ENCODE results near the gene LYPD8. TPM values are rescaled to one million over a fixed set of nuclear protein-coding genes. Genes with fewer than 3 reads are reported as not detected.

LYPD8 gene
- total RNA-seq, 2 donors from 2014 or later = not detected

- Histone ChIP-seq H3K4me1 (ENCODE audit: control insufficient read depth, insufficient read depth, low read length) (no peaks in the 10 kb centered on the region), H3K9ac (ENCODE audit: extremely low read depth, low read length, poor library complexity, severe bottlenecking) (no peak overlapping the region), H3K27ac (ENCODE audit: low read depth, low read length) (no peak overlapping the region), H3K36me3 (ENCODE audit: control insufficient read depth, insufficient read depth, low read length) (no peaks in the 10 kb centered on the region), H3K27me3 (ENCODE audit: control insufficient read depth, insufficient read depth, low read length, poor library complexity, severe bottlenecking) (no peaks in the 10 kb centered on the region), H3K4me3 (ENCODE audit: low read length) (no peak overlapping the region), H3K9me3 (ENCODE audit: control insufficient read depth, low read length) (peaks cover 54% of the 10 kb centered on the region)
- Mint-ChIP-seq H3K4me3 (no peak overlapping the region), H3K4me1 (no peaks in the 10 kb centered on the region), H3K9me3 (peaks cover 5% of the 10 kb centered on the region), H3K27me3 (ENCODE audit: insufficient read depth) (no peaks in the 10 kb centered on the region), H3K36me3 (ENCODE audit: low read depth) (no peaks in the 10 kb centered on the region), H3K27ac (no peak overlapping the region)
- no peak for DNase-seq
- WGBS, 2 experiments (ENCODE audit: insufficient coverage in 1 of 2, insufficient read length in 1 of 2) = 76 to 83% methylated on average over 1 to 4 of the region's 4 CpGs
- TF ChIP-seq, protein P1, sequence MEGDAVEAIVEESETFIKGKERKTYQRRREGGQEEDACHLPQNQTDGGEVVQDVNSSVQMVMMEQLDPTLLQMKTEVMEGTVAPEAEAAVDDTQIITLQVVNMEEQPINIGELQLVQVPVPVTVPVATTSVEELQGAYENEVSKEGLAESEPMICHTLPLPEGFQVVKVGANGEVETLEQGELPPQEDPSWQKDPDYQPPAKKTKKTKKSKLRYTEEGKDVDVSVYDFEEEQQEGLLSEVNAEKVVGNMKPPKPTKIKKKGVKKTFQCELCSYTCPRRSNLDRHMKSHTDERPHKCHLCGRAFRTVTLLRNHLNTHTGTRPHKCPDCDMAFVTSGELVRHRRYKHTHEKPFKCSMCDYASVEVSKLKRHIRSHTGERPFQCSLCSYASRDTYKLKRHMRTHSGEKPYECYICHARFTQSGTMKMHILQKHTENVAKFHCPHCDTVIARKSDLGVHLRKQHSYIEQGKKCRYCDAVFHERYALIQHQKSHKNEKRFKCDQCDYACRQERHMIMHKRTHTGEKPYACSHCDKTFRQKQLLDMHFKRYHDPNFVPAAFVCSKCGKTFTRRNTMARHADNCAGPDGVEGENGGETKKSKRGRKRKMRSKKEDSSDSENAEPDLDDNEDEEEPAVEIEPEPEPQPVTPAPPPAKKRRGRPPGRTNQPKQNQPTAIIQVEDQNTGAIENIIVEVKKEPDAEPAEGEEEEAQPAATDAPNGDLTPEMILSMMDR (conservative IDR thresholded peaks at IDR 0.05) = no peak
These were observed 3.9 kb downstream of the LYPD8 start for GRCh38 chr1:248751635-248752034.

DNA sequence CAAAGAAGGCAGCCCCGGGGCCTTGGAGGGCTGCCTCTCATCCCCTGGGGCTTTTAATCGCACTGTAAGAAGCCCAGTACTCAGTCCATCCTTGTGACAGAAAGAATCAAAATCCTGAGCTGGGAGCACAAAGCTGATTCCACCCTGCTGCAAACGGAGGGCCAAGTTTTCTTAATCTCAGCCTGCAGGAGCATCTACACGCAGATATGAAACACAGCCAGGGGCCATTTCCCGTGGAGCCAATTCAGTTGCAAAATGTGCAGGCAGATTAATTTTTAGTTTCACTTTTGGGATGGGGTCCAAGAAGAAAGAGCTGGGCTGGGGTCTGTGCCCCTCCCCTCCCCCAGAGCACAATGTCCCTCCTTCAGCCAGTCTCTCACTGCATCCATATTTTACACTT, 4.4 kb downstream of the LYPD8 start:
- Histone ChIP-seq H3K27me3 (ENCODE audit: control insufficient read depth, insufficient read depth, low read length, poor library complexity, severe bottlenecking) (no peaks in the 10 kb centered on the region), H3K36me3 (ENCODE audit: control insufficient read depth, insufficient read depth, low read length) (no peaks in the 10 kb centered on the region), H3K4me3 (ENCODE audit: low read length) (no peak overlapping the region), H3K9me3 (ENCODE audit: control insufficient read depth, low read length) (peaks cover 54% of the 10 kb centered on the region), H3K4me1 (ENCODE audit: control insufficient read depth, insufficient read depth, low read length) (no peaks in the 10 kb centered on the region), H3K27ac (ENCODE audit: low read depth, low read length) (no peak overlapping the region), H3K9ac (ENCODE audit: extremely low read depth, low read length, poor library complexity, severe bottlenecking) (no peak overlapping the region)
- no peak overlapping the region for H3K27ac Mint-ChIP-seq
- H3K9me3 Mint-ChIP-seq = peaks cover 7% of the 10 kb centered on the region
- H3K4me1 Mint-ChIP-seq = no peaks in the 10 kb centered on the region
- H3K4me3 Mint-ChIP-seq = no peak overlapping the region
- no peak for DNase-seq
- no peaks in the 10 kb centered on the region for H3K27me3 Mint-ChIP-seq (ENCODE audit: insufficient read depth)
- TF ChIP-seq, protein P1 (conservative IDR thresholded peaks at IDR 0.05) = no peak
- peaks cover 2% of the 10 kb centered on the region for H3K36me3 Mint-ChIP-seq (ENCODE audit: low read depth)
- 56 to 69% methylated on average over 4 to 5 of the region's 5 CpGs for WGBS, 2 experiments (ENCODE audit: insufficient coverage in 1 of 2, insufficient read length in 1 of 2)

DNA sequence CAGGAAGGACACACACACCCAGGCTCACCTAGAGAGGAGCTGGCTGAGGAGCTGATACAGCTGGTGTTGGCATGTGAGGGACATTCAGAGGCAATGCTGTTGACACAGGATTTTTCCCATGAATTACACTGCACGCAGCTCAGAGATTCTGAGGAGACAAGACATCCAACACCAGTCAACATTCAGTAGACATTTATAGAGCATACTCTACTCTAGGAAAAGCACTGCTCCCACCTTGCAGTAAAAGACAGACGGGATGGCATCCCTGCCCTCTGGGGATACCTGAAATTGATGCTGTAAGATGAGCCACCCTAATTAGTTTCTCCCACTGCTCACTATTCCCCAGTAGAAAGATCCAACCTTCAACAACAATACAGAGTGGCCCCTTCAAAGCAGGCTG, 5.1 kb downstream of the LYPD8 start:
- no peak overlapping the region for H3K4me3 ChIP-seq (ENCODE audit: low read length)
- Mint-ChIP-seq H3K4me1 (no peaks in the 10 kb centered on the region), H3K27ac (no peak overlapping the region), H3K27me3 (ENCODE audit: insufficient read depth) (no peaks in the 10 kb centered on the region), H3K36me3 (ENCODE audit: low read depth) (peaks cover 3% of the 10 kb centered on the region), H3K9me3 (peaks cover 12% of the 10 kb centered on the region), H3K4me3 (no peak overlapping the region)
- no peaks in the 10 kb centered on the region for H3K4me1 ChIP-seq (ENCODE audit: control insufficient read depth, insufficient read depth, low read length)
- no peak overlapping the region for H3K9ac ChIP-seq (ENCODE audit: extremely low read depth, low read length, poor library complexity, severe bottlenecking)
- TF ChIP-seq, protein P1 (conservative IDR thresholded peaks at IDR 0.05) = no peak
- H3K27me3 ChIP-seq (ENCODE audit: control insufficient read depth, insufficient read depth, low read length, poor library complexity, severe bottlenecking) = no peaks in the 10 kb centered on the region
- no peak overlapping the region for H3K27ac ChIP-seq (ENCODE audit: low read depth, low read length)
- DNase-seq = no peak
- peaks cover 51% of the 10 kb centered on the region for H3K9me3 ChIP-seq (ENCODE audit: control insufficient read depth, low read length)
- no peaks in the 10 kb centered on the region for H3K36me3 ChIP-seq (ENCODE audit: control insufficient read depth, insufficient read depth, low read length)
- 62% methylated on average over 2 of the region's 2 CpGs; no CpG with 5 or more reads in 1 of the 2 experiments for WGBS, 2 experiments (ENCODE audit: insufficient coverage in 1 of 2, insufficient read length in 1 of 2)

Data from endodermal cell (in vitro differentiated cells).